NCI-H1092 treated with DMSO at 0.1 percent for 48 hours (cell line): ENCODE measurements around the gene FAM47A.

Experiments
- DNase-seq: peaks from one replicate; lab custom pipeline; 2025; lab: John Stamatoyannopoulos, UW

The FAM47A gene

GRCh38 chrX:34132028-34132427, at the start of gene FAM47A:
TSS of gene FAM47A (minus strand) at chrX:34132314. CDS start at chrX:34132278, 36 bp downstream.
- DNase-seq = no peak

DNA sequence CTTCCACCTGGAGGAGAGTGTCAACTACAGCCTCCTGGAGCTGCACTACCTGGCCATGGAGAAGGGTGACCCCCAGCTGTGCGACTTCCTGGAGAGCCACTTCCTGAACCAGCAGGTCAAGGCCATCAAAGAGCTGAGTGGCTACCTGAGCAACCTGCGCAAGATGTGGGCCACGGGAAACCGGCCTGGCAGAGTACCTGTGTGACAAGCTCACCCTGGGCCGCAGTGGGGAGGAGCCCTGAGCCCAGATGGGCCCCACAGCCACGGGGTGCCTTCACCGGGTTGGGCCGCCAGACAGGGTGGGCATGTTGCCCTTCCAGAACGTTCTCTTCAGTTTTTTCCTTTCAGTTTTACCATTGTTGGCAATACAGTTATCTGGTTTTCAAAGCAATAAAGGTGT, 15.2 kb upstream of the FAM47A start:
- no peak for DNase-seq

DNA sequence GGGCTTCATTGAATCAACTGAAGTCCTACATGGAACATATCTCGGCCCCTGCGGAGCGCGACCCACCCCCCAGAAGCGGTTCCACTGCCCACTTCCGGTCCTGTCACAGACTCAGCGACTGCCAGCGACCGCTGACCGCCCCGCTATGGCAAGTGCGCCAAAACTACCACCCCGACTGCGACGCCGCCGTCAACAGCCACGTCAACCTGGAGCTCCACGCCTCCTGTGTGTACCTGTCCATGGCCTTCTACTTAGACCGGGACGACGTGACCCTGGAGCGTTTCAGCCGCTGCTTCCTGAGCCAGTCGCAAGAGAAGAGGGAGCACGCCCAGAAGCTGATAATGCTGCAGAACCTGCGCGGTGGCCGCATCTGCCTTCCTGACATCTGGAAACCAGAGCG, 14.8 kb upstream of the FAM47A start:
- DNase-seq = no peak

- no peak for DNase-seq
Observed at GRCh38 chrX:34144246-34144645, 12.1 kb upstream of the FAM47A start.

GRCh38 chrX:34140816-34141215, 8.7 kb upstream of the FAM47A start:
- DNase-seq = no peak

DNA sequence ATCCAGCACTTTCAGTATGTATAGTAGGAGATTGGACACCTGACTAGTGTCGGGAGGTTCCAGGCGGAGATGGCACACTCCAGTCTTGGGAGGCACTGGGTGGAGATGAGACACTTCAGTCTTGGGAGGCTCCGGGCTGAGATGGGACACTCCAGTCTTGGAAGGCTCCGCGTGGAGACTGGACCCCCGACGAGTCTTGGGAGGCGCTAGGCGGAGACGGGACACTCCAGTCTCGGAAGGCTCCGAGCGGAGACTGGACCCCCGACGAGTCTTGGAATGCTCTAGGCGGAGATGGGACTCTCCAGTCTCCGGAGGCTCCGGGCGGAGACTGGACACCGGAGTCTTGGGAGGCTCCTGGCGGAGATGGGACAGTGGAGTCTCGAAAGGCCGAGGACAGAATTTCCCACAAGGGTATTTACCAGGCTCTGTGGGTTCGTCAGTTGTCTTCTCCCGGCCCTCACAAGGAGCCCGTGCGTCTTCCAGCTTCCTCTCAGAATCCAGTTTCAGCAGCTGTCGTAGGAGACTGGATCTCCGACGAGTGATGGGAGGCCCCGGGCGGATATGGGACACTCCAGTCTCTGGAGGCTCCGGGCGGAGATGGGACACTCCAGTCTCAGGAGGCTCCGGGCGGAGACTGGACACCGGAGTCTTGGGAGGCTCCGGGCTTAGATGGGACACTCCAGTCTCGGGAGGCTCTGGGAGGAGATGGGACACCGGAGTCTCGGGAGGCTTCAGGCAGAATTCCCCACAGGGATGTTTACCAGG, 952 bp downstream of the FAM47A start:
- DNase-seq = no peak

GRCh38 chrX:34130501-34130900, 1.6 kb downstream of the FAM47A start:
- no peak for DNase-seq

GRCh38 chrX:34126011-34126410, 6.1 kb downstream of the FAM47A start:
- DNase-seq = no peak

DNA sequence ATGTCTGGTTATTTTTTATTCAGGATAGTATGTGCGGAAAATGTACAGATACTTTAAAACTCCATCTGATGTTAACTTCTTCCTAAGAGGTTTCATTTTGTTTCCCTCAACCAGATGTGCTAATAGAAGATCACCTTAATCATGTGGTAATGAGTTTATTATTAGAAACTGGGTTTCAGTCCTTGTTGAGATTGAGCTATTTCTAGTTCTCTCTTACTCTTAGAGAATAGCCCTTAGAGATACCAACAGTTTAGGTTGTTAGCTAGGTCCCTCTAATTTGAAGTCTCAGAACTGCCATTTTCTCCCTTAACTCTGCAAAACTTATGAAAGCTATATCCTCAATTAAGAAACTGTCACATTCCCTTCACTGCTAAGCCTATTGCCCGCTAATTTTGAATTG, 13.0 kb downstream of the FAM47A start:
- no peak for DNase-seq

DNA sequence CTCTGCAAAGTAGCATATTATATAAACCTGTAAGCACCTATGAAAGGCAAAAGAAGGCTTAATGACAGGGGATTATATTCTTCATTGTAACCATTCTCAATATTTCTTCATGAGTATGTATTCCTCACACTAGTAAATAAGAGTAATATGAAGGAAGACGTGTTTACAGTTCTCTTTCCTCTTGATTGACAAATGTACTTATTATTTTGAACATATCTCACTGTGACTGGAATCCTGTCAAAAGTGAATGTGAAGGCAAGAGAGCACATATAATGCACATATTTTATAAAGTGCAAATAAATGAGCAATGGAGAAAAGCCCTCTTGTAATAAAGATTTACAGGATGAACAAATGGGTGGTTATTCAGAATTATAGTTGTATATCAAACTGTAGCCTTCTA, 19.7 kb downstream of the FAM47A start:
- no peak for DNase-seq
